HG02678 (cell line): Measurements from ENCODE around the gene SLC24A4.

Experiments used
- ATAC-seq: cut with Tn5 transposase; IDR thresholded peaks from one replicate; pipeline ENCODE4 v1.9.1; 2021; ENCODE audit warnings: mild to moderate bottlenecking, moderate library complexity; ENCODE audit not compliant: unreplicated experiment

Gene SLC24A4

GRCh38 chr14:92433407-92433806 is 110.4 kb downstream of the SLC24A4 start:
- no peak for ATAC-seq

- no peak for ATAC-seq
Observed at GRCh38 chr14:92435154-92435553, 112.2 kb downstream of the SLC24A4 start.

- no peak for ATAC-seq
Observed at GRCh38 chr14:92436115-92436776, 113.3 kb downstream of the SLC24A4 start.

GRCh38 chr14:92437309-92437708 is 114.3 kb downstream of the SLC24A4 start:
- ATAC-seq: no peak

GRCh38 chr14:92437729-92438285 is 114.8 kb downstream of the SLC24A4 start:
- no peak for ATAC-seq

GRCh38 chr14:92439537-92440344 is 116.8 kb downstream of the SLC24A4 start:
- no peak for ATAC-seq

- ATAC-seq: no peak
Observed at GRCh38 chr14:92440345-92441003, 117.5 kb downstream of the SLC24A4 start.

- ATAC-seq: no peak
Observed at GRCh38 chr14:92441751-92442504, 119.0 kb downstream of the SLC24A4 start.

- ATAC-seq: no peak
Observed at GRCh38 chr14:92443167-92443566, 120.2 kb downstream of the SLC24A4 start.

GRCh38 chr14:92443741-92444140 is 120.8 kb downstream of the SLC24A4 start:
- ATAC-seq: no peak

GRCh38 chr14:92446771-92447170 is 123.8 kb downstream of the SLC24A4 start:
- no peak for ATAC-seq

GRCh38 chr14:92447416-92448197 is 124.6 kb downstream of the SLC24A4 start:
- no peak for ATAC-seq

GRCh38 chr14:92448786-92449185 is 125.8 kb downstream of the SLC24A4 start:
- ATAC-seq: no peak

GRCh38 chr14:92449404-92450181 is 126.6 kb downstream of the SLC24A4 start:
- ATAC-seq: no peak

- no peak for ATAC-seq
Observed at GRCh38 chr14:92450351-92451070, 127.5 kb downstream of the SLC24A4 start.

- no peak for ATAC-seq
Observed at GRCh38 chr14:92451245-92451644, 128.3 kb downstream of the SLC24A4 start.

GRCh38 chr14:92451755-92452154 is 128.8 kb downstream of the SLC24A4 start:
- ATAC-seq: no peak

- no peak for ATAC-seq
Observed at GRCh38 chr14:92452471-92452870, 129.5 kb downstream of the SLC24A4 start.

- ATAC-seq: no peak
Observed at GRCh38 chr14:92453691-92454090, 130.7 kb downstream of the SLC24A4 start.
